H1 (cell line): Measurements from ENCODE around the gene GARS1. TPM values are rescaled to one million over a fixed set of nuclear protein-coding genes. Genes with fewer than 3 reads are reported as not detected.
A peak's percentile ranks its signal among the peaks of the same experiment; 100 is the strongest.

ENCODE experiments used
- CTCF ChIA-PET: fragments of 300-600 bp; sonication (Branson Sonifier 250); formaldehyde crosslinking; loops from one replicate; lab custom pipeline; 2021; ENCODE audit not compliant: partially characterized antibody; lab: Charles Lee
- POLR2A ChIA-PET: fragments of 300-600 bp; sonication (Branson Sonifier 250); formaldehyde crosslinking; loops from one replicate; lab custom pipeline; 2021; ENCODE audit warnings: inconsistent platforms; ENCODE audit not compliant: partially characterized antibody; lab: Charles Lee
- DNase-seq, 2 experiments: peaks; one replicate each; pipeline versions ENCODE4 v3.0.0 to v3.0.0-alpha.2; 2010 to 2022; ENCODE audit warnings: low spot score in 2 of 2, low read depth in 1 of 2, mixed read lengths in 1 of 2
- FAIRE-seq: peaks from 2 replicates; lab custom pipeline; 2011; peaks lifted over from hg19 to GRCh38; lab: Jason Lieb, UNC
- H2AFZ ChIP-seq: 2 replicates; pipeline ENCODE4 v1.8.1; 2012; ENCODE audit warnings: low read length, inconsistent platforms
- H2AK5ac ChIP-seq: 2 replicates; pipeline ENCODE4 v1.6.1; 2013; ENCODE audit warnings: low read depth, low read length
- H2BK120ac ChIP-seq: replicated peaks from 2 replicates; pipeline ENCODE3; 2013; ENCODE audit warnings: low read depth, low read length, inconsistent platforms
- H2BK12ac ChIP-seq: 2 replicates; pipeline ENCODE4 v1.6.1; 2013; ENCODE audit warnings: low read depth, low read length
- H2BK15ac ChIP-seq: 2 replicates; pipeline ENCODE4 v1.6.1; 2013; ENCODE audit warnings: low read length
- H2BK20ac ChIP-seq: 2 replicates; pipeline ENCODE4 v1.6.1; 2013; ENCODE audit warnings: low read length
- H2BK5ac ChIP-seq: 2 replicates; pipeline ENCODE4 v1.6.1; 2013; ENCODE audit warnings: low read depth, low read length
- H3K14ac ChIP-seq: 2 replicates; pipeline ENCODE4 v1.6.1; 2013; ENCODE audit warnings: inconsistent platforms; ENCODE audit not compliant: insufficient read length
- H3K18ac ChIP-seq: 2 replicates; pipeline ENCODE4 v1.6.1; 2013; ENCODE audit warnings: low read length; ENCODE audit errors: extremely low read depth
- H3K23ac ChIP-seq: 2 replicates; pipeline ENCODE4 v1.6.1; 2013; ENCODE audit warnings: inconsistent platforms; ENCODE audit not compliant: insufficient read length
- H3K23me2 ChIP-seq: 2 replicates; pipeline ENCODE4 v1.6.1; 2013; ENCODE audit warnings: low read depth, low read length
- H3K27ac ChIP-seq: 2 replicates; pipeline ENCODE4 v1.6.1; 2011; ENCODE audit warnings: low read depth, low read length, inconsistent platforms
- H3K27me3 ChIP-seq, 4 experiments: replicated peaks in 1 of 4; 1 replicate in 1 of 4; 2 replicates in 3 of 4; pipeline versions ENCODE4 v1.6.1 to v1.8.1; 2011 to 2013; ENCODE audit warnings: low read length in 3 of 4, mild to moderate bottlenecking in 3 of 4, inconsistent platforms in 2 of 4, mixed read lengths in 2 of 4, moderate library complexity in 1 of 4; ENCODE audit not compliant: control insufficient read depth in 3 of 4, insufficient read depth in 3 of 4; ENCODE audit errors: extremely low read depth in 1 of 4
- H3K36me3 ChIP-seq, 4 experiments: 2 replicates each; pipeline versions ENCODE4 v1.6.1 to v1.8.1; 2011 to 2013; ENCODE audit warnings: mild to moderate bottlenecking in 4 of 4, low read length in 3 of 4, moderate library complexity in 2 of 4, control low read depth in 1 of 4, inconsistent platforms in 1 of 4; ENCODE audit not compliant: insufficient read depth in 4 of 4, control insufficient read depth in 2 of 4
- H3K4ac ChIP-seq: replicated peaks from 2 replicates; pipeline ENCODE3; 2013; ENCODE audit warnings: low read length, low read depth, mixed read lengths, inconsistent platforms; ENCODE audit not compliant: insufficient read length
- H3K4me1 ChIP-seq, 4 experiments: replicated peaks in 1 of 4; 1 replicate in 1 of 4; 2 replicates in 3 of 4; pipeline versions ENCODE4 v1.6.1 to v1.8.1; 2011 to 2013; ENCODE audit warnings: low read length in 3 of 4, inconsistent platforms in 2 of 4, mixed read lengths in 1 of 4; ENCODE audit not compliant: insufficient read depth in 4 of 4, control insufficient read depth in 3 of 4
- H3K4me2 ChIP-seq, 2 experiments: 2 replicates each; pipeline versions ENCODE4 v1.6.1 to v1.8.1; 2011 to 2013; ENCODE audit warnings: low read depth in 2 of 2, low read length in 2 of 2, control low read depth in 1 of 2, inconsistent platforms in 1 of 2, mild to moderate bottlenecking in 1 of 2; ENCODE audit not compliant: insufficient read depth in 1 of 2
- H3K4me3 ChIP-seq, 4 experiments: fragments of 200-600, 300-600 bp in 1 of 4; sonication (generic), shearing (Covaris generic), sonication (Bioruptor Twin) in 1 of 4; 2 replicates each; pipeline versions ENCODE4 v1.5.1 to v1.8.1; 2011 to 2016; ENCODE audit warnings: low read length in 4 of 4, low read depth in 3 of 4, control low read depth in 2 of 4, inconsistent platforms in 2 of 4, mild to moderate bottlenecking in 2 of 4, mixed read lengths in 1 of 4, moderate library complexity in 1 of 4; ENCODE audit not compliant: insufficient read depth in 2 of 4; ENCODE audit errors: extremely low read depth in 1 of 4
- H3K56ac ChIP-seq: replicated peaks from 2 replicates; pipeline ENCODE3; 2013; ENCODE audit warnings: low read depth, mild to moderate bottlenecking, mixed read lengths, low read length, inconsistent platforms; ENCODE audit not compliant: insufficient read length
- H3K79me1 ChIP-seq: 2 replicates; pipeline ENCODE4 v1.6.1; 2013; ENCODE audit warnings: low read depth, low read length, control low read depth
- H3K79me2 ChIP-seq, 2 experiments: 2 replicates each; pipeline versions ENCODE4 v1.6.1 to v1.8.1; 2012 to 2013; ENCODE audit warnings: low read length in 2 of 2, mild to moderate bottlenecking in 2 of 2, inconsistent platforms in 1 of 2; ENCODE audit not compliant: insufficient read depth in 2 of 2, control insufficient read depth in 1 of 2
- H3K9ac ChIP-seq, 4 experiments: replicated peaks in 1 of 4; 1 replicate in 1 of 4; 2 replicates in 3 of 4; pipeline versions ENCODE4 v1.6.1 to v1.8.1; 2011 to 2013; ENCODE audit warnings: low read depth in 3 of 4, low read length in 3 of 4, control low read depth in 2 of 4, mild to moderate bottlenecking in 2 of 4, moderate library complexity in 2 of 4, inconsistent platforms in 1 of 4; ENCODE audit errors: extremely low read depth in 1 of 4
- H3K9me3 ChIP-seq, 2 experiments: 2 replicates each; pipeline versions ENCODE4 v1.6.1 to v1.8.1; 2012 to 2013; ENCODE audit warnings: mild to moderate bottlenecking in 2 of 2, moderate library complexity in 2 of 2, control low read depth in 1 of 2, inconsistent platforms in 1 of 2, low read depth in 1 of 2, low read length in 1 of 2, mixed read lengths in 1 of 2; ENCODE audit not compliant: insufficient read depth in 2 of 2
- H4K20me1 ChIP-seq, 2 experiments: replicated peaks in 1 of 2; 2 replicates each; pipeline versions ENCODE3 to v1.8.1; 2011 to 2013; ENCODE audit warnings: inconsistent platforms in 2 of 2, low read length in 2 of 2, mild to moderate bottlenecking in 1 of 2; ENCODE audit not compliant: insufficient read depth in 2 of 2, control insufficient read depth in 1 of 2
- H4K5ac ChIP-seq: 2 replicates; pipeline ENCODE4 v1.6.1; 2013; ENCODE audit warnings: low read length, low read depth, mixed read lengths, inconsistent platforms; ENCODE audit not compliant: insufficient read length
- H4K8ac ChIP-seq: 2 replicates; pipeline ENCODE4 v1.8.0; 2013; ENCODE audit warnings: mild to moderate bottlenecking, moderate library complexity, low read length, inconsistent platforms; ENCODE audit not compliant: insufficient read depth; ENCODE audit errors: extremely low read depth
- H4K91ac ChIP-seq: replicated peaks from 2 replicates; pipeline ENCODE3; 2013; ENCODE audit warnings: low read length, mixed read lengths, inconsistent platforms; ENCODE audit not compliant: insufficient read length
- BRCA1 ChIP-seq: IDR thresholded peaks from 2 replicates; pipeline ENCODE4 v1.6.1; 2012; ENCODE audit warnings: low read depth, low read length, improper control_type of control experiment
- CTBP2 ChIP-seq: IDR thresholded peaks from 2 replicates; pipeline ENCODE4 v1.7.0; 2011; ENCODE audit warnings: borderline replicate concordance, mild to moderate bottlenecking, moderate library complexity, mixed read lengths, low read length; ENCODE audit not compliant: insufficient read depth, insufficient read length
- E2F6 ChIP-seq: IDR thresholded peaks from 2 replicates; pipeline ENCODE4 v1.6.1; 2012; ENCODE audit warnings: inconsistent platforms
- SUZ12 ChIP-seq: fragments of 200-600 bp; sonication (generic); IDR thresholded peaks from 2 replicates; pipeline ENCODE4 v1.6.1; 2012; ENCODE audit warnings: mild to moderate bottlenecking, inconsistent platforms, low read length, moderate library complexity, mixed read lengths
- TCF12 ChIP-seq: IDR thresholded peaks from 2 replicates; pipeline ENCODE4 v1.6.1; 2011; ENCODE audit warnings: low read depth, mild to moderate bottlenecking, low read length
- WGBS, 2 experiments: shearing (Covaris generic) in 1 of 2; methylation state at CpG; one replicate each; pipeline versions ENCODE4 v1.1.6 to v1.1.7; 2013 to 2015; ENCODE audit warnings: low lambda C conversion rate in 2 of 2, mixed read lengths in 2 of 2, inconsistent platforms in 1 of 2, low coverage in 1 of 2, missing lambda C conversion rate in 1 of 2; ENCODE audit not compliant: insufficient replicate concordance in 2 of 2, insufficient coverage in 1 of 2, insufficient read length in 1 of 2; ENCODE audit errors: extremely low coverage in 1 of 2, missing lambda C conversion rate in 1 of 2; 5-methylcytosine and 5-hydroxymethylcytosine counted together
- polyA plus RNA-seq, 7 experiments: library from polyadenylated mRNA; depleted of rRNA in 3 of 7; stranded (reverse) in 5 of 7; unstranded in 2 of 7; fragments of >200 nt in 5 of 7; fragments of 200-250 nt in 2 of 7; gene quantifications; 1 replicate in 5 of 7; 2 replicates in 1 of 7; 4 replicates in 1 of 7; pipeline versions ENCODE4 v1.2.1 to v1.2.3, GENCODE V29; 2011 to 2013; ENCODE audit warnings: missing spikeins in 2 of 7, mixed read lengths in 2 of 7
- total RNA-seq: library from RNA; stranded (reverse); fragmentation: NEBNext Ultra II Directional; extraction: Animal tissue kit (Norgen Biotek cat#: 25700); gene quantifications from 2 replicates; pipeline ENCODE4 v1.2.1, GENCODE V29; 2021

Gene GARS1
- total and polyA plus RNA-seq, 2 of the 8 experiments (the other 6 are each of a cell fraction or from before 2014, with no cell fraction given), result 270 to 476 TPM

GRCh38 chr7:30681815-30682211 lies 87.1 kb downstream of the GARS1 start:
- Histone ChIP-seq H3K23me2 (peaks cover 15% of the 10 kb centered on the region; the same call in 1 of the 2 replicates), H4K20me1 (peaks cover 2 to 21% of the 10 kb centered on the region in 2 experiments), H3K4me3 (peak overlapping the region; percentile 42 to 67 (median 50)), H3K14ac (no peak overlapping the region), H3K4ac (no peak overlapping the region), H2BK15ac (0 out of 2 replicates have a peak overlapping the region, but pooled peaks have one; percentile 61), H2AK5ac (no peak overlapping the region), H3K4me1 (peaks cover 6 to 16% (median 7%) of the 10 kb centered on the region in 4 experiments), H4K5ac (no peak overlapping the region), H3K79me2 (no peaks in the 10 kb centered on the region), H3K27me3 (peaks cover 10 to 49% (median 41%) of the 10 kb centered on the region in 4 experiments), H3K79me1 (no peaks in the 10 kb centered on the region), H3K9ac (no peak overlapping the region; a peak in 1 of 7 replicates), H4K8ac (peak overlapping the region; percentile 63), H3K36me3 (no peaks in the 10 kb centered on the region), H3K27ac (no peak overlapping the region), H3K18ac (no peak overlapping the region; the same call in 1 of the 2 replicates), H3K9me3 (no peaks in the 10 kb centered on the region), H2BK20ac (no peak overlapping the region), H2AFZ (no peak overlapping the region), H4K91ac (no peak overlapping the region), H3K56ac (no peak overlapping the region), H2BK5ac (no peak overlapping the region), H3K23ac (no peak overlapping the region), H2BK12ac (0 out of 2 replicates have a peak overlapping the region, but pooled peaks have one; percentile 50), H3K4me2 (peak overlapping the region; percentile 98 to 99), H2BK120ac (no peak overlapping the region)
- DNase-seq, result peak in 1 of 2 experiments; percentile 73
- POLR2A ChIA-PET, result interaction anchor here (1.1 to 2.5 kb wide), 5 partner anchors 14 to 58 kb away, joined by 3 to 6 read pairs (median 4); no protein-coding TSS in a partner anchor
- 3% methylated on average over 30 of the region's 40 CpGs; no CpG with 5 or more reads in 1 of the 2 experiments for WGBS, 2 experiments
- CTCF ChIA-PET, result interaction anchor here (0.6 to 4.6 kb wide), 26 partner anchors 9 to 227 kb away, joined by 3 to 55 read pairs (median 6); no protein-coding TSS in a partner anchor
- FAIRE-seq, result no peak
- TF ChIP-seq E2F6 (peak; percentile 65; the same call in 1 of the 2 replicates), TCF12 (no peak), CTBP2 (peak; percentile 16), SUZ12 (peak; percentile 27; the same call in 1 of the 2 replicates), BRCA1 (no peak)
